Measurements from ENCODE around the gene EPB42.

EPB42 gene

GRCh38 chr15:43150191-43150929 lies 70.5 kb downstream of the EPB42 start:
- CTCF ChIA-PET = interaction anchor here (0.8 kb wide), 1 partner anchor 10 kb away, joined by 3 read pairs; no protein-coding TSS in a partner anchor

More at GRCh38 chr15:43150191-43150929, 70.5 kb downstream of the EPB42 start:
- Histone ChIP-seq H3K9me3 (ENCODE audit: control insufficient read depth, insufficient read depth, low read depth, low read length) (no peaks in the 10 kb centered on the region), H3K4me1 (ENCODE audit: control insufficient read depth, insufficient read depth, low read length) (no peaks in the 10 kb centered on the region), H3K36me3 (ENCODE audit: control insufficient read depth in 2 of 2, insufficient read depth in 1 of 2, low read length in 2 of 2) (peaks cover 23 to 62% of the 10 kb centered on the region in 2 experiments), H3K27ac (ENCODE audit: extremely low read depth, low read depth, low read length) (no peak overlapping the region), H3K4me3 (ENCODE audit: low read depth, low read length) (no peak overlapping the region)
- POLR2A ChIA-PET = no interaction called here
- TF ChIP-seq SP7 (tag by site-specific recombination; IDR thresholded peaks at IDR 0.05) = 0 out of 2 replicates have a peak, but pooled peaks have one; percentile 2
- no peak for TF ChIP-seq REPIN1 (tag by site-specific recombination; IDR thresholded peaks at IDR 0.05; ENCODE audit: low read depth)
